Ramos (cell line): ENCODE data around the gene RASSF6.
"Not testable (repeated sequence)": the region's sequence is repeated elsewhere in the genome, so short reads cannot be mapped to it uniquely, and the experiment has no call there.

Experiments used
- in situ Hi-C: fragments of 300-500 bp; cut with MboI; formaldehyde crosslinking; loops from one replicate; pipeline ENCODE4 v1.14.3; 2022; ENCODE audit warnings: low sequenced_read_pairs; ENCODE audit not compliant: unreplicated experiment

RASSF6 gene, protein sequence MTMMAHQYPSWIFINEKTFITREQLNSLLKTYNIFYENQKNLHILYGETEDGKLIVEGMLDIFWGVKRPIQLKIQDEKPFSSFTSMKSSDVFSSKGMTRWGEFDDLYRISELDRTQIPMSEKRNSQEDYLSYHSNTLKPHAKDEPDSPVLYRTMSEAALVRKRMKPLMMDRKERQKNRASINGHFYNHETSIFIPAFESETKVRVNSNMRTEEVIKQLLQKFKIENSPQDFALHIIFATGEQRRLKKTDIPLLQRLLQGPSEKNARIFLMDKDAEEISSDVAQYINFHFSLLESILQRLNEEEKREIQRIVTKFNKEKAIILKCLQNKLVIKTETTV

DNA sequence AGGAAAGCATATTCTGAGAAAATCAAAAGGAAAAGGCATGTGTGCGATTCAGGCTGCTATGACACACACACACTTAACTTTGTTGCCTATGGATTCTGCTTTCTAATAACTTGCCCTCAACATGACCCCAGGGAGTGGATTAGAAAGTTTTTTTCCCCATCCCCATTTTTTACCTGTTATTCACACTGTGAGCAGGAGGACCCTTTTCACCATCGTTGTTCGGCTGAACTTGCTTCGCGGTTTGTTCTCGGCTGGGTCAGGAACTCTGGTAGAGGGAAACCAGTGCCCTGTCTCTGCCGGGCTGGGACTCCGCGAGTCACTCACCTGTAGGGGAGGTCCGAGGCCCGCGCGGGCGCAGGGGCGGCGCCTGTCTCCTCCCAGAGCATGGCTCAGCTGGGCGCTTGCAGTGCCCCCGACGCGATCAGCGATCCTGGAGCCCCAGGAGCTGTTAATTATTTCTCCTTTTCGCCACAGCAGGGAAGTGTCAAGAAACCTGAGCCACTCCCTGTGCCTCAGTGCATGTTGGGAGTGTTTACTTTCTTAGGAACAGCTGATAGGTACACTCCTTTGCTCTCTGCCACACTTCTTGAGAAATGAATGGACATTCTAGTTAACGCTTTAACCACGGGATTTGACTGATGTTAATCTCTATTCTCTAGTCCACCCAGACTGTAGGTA lies at the start of gene RASSF6:
TSS of gene RASSF6 (minus strand) at position 322 of the 678 bp plus-strand sequence. CDS start 8,641 bp downstream, outside the sequence.
- in situ Hi-C loops, result loop anchor here (25.0 kb wide), 1 partner anchor 558 kb away; the partner anchor contains the start of gene COX18

DNA sequence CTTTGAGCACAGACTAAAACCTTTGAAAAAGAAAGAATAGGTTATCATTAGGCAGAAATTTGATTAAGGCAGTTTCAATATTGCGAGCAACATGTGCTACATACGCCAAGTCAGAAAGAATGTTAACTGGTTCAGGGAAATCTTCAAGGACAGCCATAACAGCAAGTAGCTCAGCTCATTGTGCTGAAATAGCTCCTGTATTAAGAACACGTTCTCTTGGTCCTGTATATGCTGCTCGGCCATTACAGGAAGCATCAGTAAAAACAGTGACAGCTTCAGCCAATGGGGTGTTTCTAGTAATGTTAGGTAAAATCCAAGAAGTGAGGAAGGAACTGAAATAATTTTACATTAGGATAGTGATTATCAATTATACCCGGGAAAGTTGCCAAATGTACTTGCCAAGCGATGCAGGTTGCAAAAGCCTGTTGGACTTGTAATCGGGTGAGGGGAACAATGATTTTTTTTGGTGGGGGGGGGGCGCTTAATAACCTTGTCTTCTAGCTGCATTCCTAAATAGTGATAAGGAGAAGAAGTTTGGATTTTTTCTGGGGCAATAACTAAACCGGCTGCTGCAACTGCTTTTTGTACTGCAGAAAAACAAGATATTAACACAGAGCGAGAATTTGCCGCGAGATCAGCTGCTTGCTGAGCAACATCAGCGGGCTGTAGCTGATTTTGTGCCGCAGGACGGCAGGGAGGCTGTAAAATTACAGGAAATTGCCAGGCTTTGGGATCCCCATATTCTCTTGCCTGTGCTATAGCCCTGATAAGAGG lies 49.4 kb upstream of the RASSF6 start:
- in situ Hi-C loops, result loop anchor here (10.0 kb wide), 2 partner anchors 325 to 465 kb away; no protein-coding TSS in a partner anchor

DNA sequence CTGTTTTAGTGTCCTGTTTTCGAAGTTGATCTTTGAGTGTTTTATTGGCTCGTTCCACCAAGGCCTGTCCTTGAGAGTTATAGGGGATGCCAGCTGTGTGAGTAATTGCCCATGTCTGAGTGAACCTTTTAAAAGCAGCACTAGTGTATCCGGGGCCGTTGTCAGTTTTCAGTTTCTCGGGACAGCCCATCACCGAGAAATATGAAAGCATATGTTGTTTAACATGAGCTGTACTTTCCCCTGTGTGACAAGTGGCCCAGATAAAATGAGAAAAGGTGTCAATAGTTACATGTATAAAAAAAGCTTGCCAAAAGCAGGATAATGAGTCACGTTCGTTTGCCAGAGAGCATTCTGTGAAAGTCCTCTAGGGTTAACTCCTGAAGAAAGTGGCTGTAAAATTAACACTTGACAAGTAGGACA lies 48.6 kb upstream of the RASSF6 start:
- in situ Hi-C loops, result loop anchor here (10.0 kb wide), 2 partner anchors 324 to 466 kb away; no protein-coding TSS in a partner anchor

DNA sequence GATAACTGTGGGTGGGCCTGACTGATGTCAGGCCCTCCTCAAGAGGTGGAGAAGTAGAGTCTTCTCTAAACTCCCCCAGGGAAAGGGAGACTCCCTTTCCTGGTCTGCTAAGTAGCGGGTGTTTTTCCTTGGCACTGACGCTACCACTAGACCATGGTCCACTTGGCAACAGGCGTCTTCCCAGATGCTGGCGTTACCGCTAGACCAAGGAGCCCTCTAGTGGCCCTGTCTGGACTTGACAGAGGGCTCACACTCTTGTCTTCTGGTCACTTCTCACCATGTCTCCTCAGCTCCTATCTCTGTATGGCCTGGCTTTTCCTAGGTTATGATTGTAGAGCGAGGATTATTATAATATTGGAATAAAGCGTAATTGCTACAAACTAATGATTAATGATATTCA lies 45.7 kb upstream of the RASSF6 start:
- in situ Hi-C loops, result loop anchor here (10.0 kb wide), 2 partner anchors 321 to 469 kb away; no protein-coding TSS in a partner anchor

DNA sequence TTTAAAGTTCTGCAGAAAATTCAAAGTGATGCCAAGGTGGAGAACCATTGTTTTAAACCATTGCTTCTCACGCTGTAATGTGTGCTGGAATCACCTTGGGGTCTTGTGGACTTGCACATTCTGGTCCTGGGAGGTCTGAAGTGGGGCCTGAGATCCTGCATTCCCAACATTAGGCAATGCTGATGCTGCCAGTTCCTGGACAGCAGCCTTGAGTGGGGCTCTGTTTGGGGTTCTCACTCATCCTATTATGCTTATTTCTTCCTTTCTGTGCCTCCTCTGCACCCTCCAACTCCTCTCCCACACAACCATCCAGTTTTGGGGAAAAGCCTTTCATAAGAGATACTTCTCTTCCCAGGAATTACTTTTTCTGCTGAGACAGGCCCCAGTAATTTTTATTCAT lies 44.2 kb upstream of the RASSF6 start:
- in situ Hi-C loops, result loop anchor here (10.0 kb wide), 2 partner anchors 320 to 470 kb away; no protein-coding TSS in a partner anchor

DNA sequence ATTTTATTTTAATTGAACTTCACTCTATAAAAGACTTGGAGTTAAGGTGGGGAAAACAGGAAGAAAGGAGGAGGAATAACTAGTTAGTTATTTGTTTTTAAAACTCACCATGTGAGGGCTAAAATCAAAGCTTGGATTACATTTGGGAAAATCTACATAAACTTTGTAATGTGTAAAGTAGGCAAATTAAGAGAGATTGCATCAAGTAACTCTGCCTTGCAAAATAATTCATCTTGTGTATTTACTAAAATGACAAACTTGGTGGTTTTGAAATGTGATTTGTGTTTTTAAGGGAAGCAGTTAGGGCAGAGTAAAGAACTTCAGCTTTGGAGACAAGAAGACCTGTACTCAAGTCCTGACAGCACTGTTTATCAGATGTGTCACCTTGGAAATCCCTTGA lies 43.3 kb upstream of the RASSF6 start:
- in situ Hi-C loops, result loop anchor here (10.0 kb wide), 2 partner anchors 319 to 471 kb away; no protein-coding TSS in a partner anchor

DNA sequence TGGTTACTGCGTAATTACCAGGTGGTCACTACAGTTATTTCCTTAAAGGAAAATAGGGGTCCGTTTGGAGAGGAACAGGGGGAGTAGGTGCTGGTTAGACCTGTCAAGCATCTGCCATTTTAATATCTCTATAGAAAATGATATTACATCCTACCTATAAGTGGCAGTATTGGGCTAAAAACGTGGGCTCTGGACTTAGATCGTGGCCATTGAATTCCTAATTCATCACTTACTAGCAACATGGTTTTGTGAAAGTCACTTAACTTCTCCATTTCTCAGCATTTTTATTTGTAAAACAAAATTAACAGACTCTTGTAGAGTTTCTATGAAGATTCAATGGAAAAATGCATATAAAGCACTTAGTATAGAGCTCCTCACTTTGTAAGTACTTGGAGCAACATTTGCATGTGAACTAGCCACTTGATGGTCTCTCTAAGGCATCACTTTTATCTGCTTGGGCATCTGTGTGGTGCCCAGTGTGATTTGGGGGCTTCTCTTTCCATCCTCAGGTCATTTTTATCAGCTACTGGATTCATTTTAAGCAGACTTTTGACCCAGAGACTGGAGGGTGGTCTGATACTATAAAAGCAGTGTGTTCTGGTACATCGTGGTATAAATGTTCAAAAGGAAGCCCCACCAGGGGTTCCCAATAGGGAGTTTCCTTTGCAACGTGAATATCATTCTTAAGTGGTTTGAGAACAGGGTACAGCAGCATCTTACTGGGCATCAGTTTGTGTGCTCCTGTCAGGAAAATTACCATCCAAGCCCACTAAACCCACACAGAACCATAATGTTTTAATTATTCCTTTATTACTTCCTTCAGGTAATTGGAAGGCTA lies 42.7 kb upstream of the RASSF6 start:
- in situ Hi-C loops, result loop anchor here (10.0 kb wide), 2 partner anchors 318 to 472 kb away; no protein-coding TSS in a partner anchor

DNA sequence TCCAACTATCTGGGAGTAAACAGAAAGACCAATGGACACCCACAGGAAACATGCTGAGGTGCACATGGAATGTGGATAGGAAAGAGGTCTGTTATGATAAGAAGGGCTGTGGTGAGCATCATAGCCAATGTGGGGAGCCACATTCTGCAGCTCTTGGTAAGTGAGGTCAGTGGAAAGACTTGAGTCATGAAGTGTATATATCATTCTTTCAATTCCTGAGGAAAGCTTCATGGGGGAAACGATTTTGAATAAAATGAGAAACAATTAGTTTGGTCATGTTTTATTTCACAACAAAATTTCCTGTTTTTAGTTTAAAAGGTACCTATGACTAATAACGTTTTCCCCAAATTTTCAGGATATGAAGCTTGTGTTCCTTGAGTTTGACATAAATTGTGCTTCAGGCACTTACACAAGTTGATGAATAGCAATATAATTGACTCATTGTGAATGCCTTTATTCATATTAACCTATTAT lies 41.4 kb upstream of the RASSF6 start:
- in situ Hi-C loops, result loop anchor here (10.0 kb wide), 2 partner anchors 317 to 473 kb away; no protein-coding TSS in a partner anchor

DNA sequence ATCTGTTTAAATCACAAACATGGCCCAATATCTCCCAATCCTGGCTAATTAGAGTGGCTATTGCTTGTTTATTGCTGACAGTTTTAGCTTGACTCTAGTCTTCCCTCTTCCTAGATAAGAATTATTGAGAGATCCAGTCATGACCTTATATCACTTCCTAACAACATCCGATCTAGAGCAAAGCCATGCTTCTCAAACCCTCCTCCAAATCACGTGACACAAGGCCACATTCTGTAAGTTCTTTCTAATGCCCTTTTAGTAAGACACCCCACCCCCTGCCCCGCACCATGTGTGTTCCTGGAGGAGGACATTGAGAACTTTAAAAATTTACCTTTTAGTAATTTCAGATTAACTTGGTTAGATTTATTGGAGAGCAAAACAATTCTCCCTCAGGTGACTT lies 40.6 kb upstream of the RASSF6 start:
- in situ Hi-C loops, result loop anchor here (10.0 kb wide), 2 partner anchors 316 to 474 kb away; no protein-coding TSS in a partner anchor

DNA sequence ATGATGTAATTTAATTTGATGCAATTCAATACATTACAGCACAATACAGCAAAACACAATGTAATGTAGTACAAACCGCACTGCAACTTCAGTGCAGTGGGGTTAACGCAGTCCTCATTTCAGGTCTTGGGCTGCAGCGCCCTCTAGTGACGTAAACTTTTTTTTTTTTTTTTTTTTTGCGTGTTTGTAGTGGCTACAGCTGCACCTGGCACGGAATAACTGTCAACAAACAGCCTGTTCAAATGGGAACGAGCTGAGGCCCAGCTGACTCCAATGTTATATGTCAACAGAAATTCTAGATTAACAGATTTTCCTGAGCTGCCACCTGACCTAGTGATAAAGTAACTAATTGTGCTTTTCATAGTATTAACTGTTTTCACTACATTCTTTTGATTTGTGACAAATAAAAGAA lies 33.5 kb upstream of the RASSF6 start:
- in situ Hi-C loops, result no loop called here

DNA sequence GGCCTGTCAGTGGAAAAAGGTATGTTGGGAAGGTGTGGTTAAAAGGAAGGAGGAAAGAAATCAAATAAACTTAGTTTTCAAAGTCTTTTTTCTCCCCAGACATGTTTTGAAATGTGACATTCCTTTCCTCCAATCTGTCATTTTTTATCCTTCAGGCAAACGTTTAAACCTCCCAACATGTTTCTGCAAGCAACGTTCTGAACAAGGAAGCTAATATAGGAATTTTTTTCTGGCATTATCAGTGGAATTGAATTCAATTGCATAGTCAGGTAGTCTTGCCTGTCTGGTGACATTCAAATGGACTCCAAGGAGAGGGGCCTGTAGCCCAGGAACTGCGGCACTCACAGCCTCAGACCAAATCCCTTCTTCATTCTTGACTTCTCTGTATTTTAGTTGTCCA lies 30.0 kb upstream of the RASSF6 start:
- in situ Hi-C loops, result no loop called here

DNA sequence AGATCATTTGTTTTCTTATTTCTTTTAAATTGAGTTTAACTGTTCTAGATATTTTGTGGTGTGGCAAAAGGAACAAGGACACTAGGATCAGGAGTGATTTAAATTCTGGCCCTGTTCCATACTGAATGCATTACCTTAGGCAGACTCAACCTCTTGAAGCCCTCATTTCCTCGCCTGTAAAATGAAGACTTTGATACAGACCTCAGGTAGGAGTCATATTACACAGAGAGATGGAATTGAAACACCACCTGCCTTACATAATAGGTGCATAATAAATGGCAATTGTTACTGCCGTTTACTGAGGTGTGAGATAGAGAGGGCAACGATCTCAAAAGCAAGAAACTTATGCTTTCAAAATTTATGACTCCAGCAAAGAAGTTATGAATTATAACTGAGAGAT lies 28.2 kb upstream of the RASSF6 start:
- in situ Hi-C loops, result no loop called here

DNA sequence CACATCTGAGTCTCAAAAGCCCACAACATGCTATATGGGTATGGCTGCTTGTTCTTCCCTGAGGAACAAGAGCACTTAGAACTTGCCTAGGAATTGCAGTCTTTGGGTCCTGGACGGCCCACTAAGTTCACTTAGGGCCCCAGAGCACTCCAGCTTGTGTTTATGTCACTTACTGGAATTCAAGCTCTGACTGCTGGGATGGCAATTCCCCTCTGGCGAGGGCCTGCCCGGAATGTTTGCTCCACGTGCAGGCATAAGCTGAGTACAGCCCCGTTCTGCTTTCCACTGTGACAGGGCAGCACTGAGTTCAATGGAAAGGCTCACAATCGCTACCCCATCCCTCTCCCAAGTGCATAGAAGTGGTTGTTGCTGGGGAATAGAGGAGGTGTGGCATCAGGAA lies 25.9 kb upstream of the RASSF6 start:
- in situ Hi-C loops, result no loop called here

DNA sequence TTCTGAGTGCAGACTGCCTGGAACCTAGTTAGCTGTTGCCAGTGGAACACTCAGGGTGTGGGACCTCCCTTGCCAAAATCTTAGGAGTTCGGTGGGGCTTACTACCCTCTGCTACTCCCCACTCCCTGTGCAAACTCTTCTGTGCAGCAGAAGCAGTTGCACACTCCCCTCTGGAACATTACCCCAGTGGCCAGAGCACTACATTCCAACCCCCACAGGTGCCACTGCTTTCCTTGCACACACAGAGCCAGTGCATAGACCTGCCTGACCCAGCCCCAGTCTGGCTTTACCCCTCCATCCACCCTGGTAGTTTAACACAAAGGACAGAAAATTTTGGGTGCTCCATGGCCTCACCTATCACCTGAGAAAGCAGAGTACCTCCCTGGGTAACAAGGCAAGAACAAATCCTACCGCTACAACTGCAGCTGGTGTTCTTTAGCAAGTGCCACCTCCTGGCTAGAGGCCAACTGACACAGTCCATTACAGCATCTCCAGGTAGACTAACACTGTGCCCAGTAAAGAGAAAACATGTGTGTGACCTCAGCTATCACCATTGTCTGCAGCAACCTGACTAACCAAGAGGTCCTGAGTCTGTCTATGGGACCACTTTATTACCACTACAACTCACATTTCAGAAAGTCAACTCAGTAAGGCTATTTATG lies 11.5 kb upstream of the RASSF6 start:
- in situ Hi-C loops, result no loop called here

DNA sequence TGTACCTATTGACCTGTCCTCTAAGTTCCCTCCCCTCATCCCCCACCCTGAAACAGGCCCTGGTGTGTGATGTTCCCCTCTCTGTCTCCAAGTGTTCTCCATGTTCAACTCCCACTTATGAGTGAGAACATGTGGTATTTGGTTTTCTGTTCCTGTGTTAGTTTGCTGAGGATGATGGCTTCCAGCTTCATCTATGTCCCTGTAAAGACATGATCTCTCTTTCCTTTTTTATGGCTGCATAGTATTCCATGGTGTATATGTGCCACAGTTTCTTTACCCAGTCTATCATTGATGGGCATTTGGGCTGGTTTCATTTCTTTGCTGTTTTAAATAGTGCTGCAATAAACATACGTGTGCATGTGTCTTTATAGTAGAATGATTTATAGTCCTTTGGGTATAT lies 8.6 kb upstream of the RASSF6 start:
- in situ Hi-C loops, result not testable (repeated sequence)

DNA sequence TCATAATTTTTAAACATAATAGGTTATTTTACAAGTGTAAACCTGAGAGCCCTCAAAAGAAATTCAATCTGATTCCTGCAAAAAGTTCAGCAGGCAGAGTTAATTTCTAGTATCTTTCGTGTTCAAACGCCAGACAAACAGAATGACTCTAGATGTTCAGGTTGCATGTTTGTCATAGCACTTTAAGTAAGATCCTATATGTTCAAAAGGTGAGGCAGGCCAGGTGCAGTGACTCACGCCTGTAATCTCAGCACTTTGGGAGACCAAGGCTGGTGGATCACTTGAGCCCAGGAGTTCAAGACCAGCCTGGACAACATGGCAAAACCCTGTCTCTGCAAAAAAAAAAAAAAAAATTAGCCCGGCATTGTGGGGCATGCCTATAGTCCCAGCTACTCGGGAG lies 1.1 kb upstream of the RASSF6 start:
- in situ Hi-C loops, result loop anchor here (25.0 kb wide), 1 partner anchor 559 kb away; the partner anchor contains the start of gene COX18

DNA sequence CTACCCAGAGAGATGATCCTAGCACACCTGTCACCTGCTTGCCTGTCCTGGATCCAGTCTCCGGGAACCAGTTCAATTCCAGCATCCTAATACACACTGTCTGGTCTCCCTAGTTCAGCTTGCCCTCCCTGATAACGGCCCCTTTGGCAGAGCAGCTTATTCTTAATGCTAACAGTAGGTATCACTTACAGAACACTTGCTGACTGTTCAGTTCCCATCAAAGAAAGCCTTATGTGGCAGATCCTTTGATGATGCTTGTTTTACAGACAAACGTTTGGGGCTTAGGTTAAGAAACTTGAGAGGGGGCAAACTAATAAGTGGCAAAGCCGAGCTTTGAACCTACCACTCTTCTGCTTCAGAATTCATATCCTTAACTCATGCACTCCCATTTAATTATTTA lies 890 bp downstream of the RASSF6 start:
- in situ Hi-C loops, result loop anchor here (25.0 kb wide), 1 partner anchor 557 kb away; the partner anchor contains the start of gene COX18

DNA sequence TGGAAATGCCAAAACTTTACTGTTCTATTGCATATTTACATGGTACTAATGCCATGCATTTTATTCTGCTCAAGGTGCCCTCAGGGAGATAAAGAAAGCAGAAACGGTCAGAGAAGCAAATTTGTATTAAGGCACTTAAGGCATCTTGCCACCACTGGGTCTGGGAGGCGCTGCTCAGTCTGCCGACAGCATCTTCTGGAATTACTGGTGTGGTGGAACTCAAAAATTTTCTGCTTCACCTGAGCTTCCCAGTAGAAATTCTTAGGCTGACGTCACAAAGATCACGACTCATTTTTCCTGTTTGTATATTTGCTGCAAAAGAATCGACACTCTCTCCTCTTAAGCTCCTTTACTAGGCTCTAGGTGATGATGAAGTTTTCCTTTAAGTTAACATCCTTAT lies 3.0 kb downstream of the RASSF6 start:
- in situ Hi-C loops, result loop anchor here (25.0 kb wide), 1 partner anchor 555 kb away; the partner anchor contains the start of gene COX18
